ENCODE measurements around the gene THRAP3. TPM values are rescaled to one million over a fixed set of nuclear protein-coding genes. Genes with fewer than 3 reads are reported as not detected.

THRAP3 gene
- 45.8 and 69.0 TPM in 2 replicates for polyA plus RNA-seq (2011; rRNA removed)
- 55.4 and 73.8 TPM in 2 replicates for polyA minus RNA-seq (2011; rRNA and poly(A)+ RNA removed)

GRCh38 chr1:36223996-36224536, at the start of gene THRAP3:
TSS of gene THRAP3 (plus strand) at chr1:36224443. CDS start at chr1:36282564, 58,121 bp downstream.
- TF ChIP-seq CTCF (IDR thresholded peaks at IDR 0.05; ENCODE audit: insufficient read depth, low read depth, low read length) = no peak
- Histone ChIP-seq H3K27me3 (ENCODE audit: control insufficient read depth, insufficient read depth, low read length) (no peaks in the 10 kb centered on the region), H3K36me3 (ENCODE audit: control insufficient read depth, insufficient read depth, low read length) (peaks cover 5% of the 10 kb centered on the region; the same call in 1 of the 2 replicates), H3K4me3 (ENCODE audit: low read depth, low read length) (peak within 1 kb of the TSS; percentile 85)
- DNase-seq (ENCODE audit: low read depth) = peak; percentile 96
- CTCF ChIA-PET = interaction anchor here (0.7 to 3.2 kb wide), 13 partner anchors 14 to 127 kb away, joined by 3 to 18 read pairs (median 9); partner anchors contain the start of genes MAP7D1 and TRAPPC3
- POLR2A ChIA-PET = interaction anchor here (1.5 kb wide), 1 partner anchor 74 kb away, joined by 7 read pairs; the partner anchor contains the start of gene TRAPPC3

GRCh38 chr1:36174713-36175112, 49.5 kb upstream of the THRAP3 start:
- ChIA-PET POLR2A (no interaction called here), CTCF (interaction anchor here (1.3 kb wide), 1 partner anchor 13 kb away, joined by 5 read pairs; no protein-coding TSS in a partner anchor)
- no peak for DNase-seq (ENCODE audit: low read depth)
- Histone ChIP-seq H3K36me3 (ENCODE audit: control insufficient read depth, insufficient read depth, low read length) (peaks cover 59% of the 10 kb centered on the region), H3K27me3 (ENCODE audit: control insufficient read depth, insufficient read depth, low read length) (no peaks in the 10 kb centered on the region), H3K4me3 (ENCODE audit: low read depth, low read length) (no peak overlapping the region)
- no peak for TF ChIP-seq CTCF (IDR thresholded peaks at IDR 0.05; ENCODE audit: insufficient read depth, low read depth, low read length)

- peaks cover 65% of the 10 kb centered on the region for H3K36me3 ChIP-seq (ENCODE audit: control insufficient read depth, insufficient read depth, low read length)
- TF ChIP-seq CTCF (IDR thresholded peaks at IDR 0.05; ENCODE audit: insufficient read depth, low read depth, low read length) = no peak
- no peaks in the 10 kb centered on the region for H3K27me3 ChIP-seq (ENCODE audit: control insufficient read depth, insufficient read depth, low read length)
- DNase-seq (ENCODE audit: low read depth) = no peak
- ChIA-PET POLR2A (no interaction called here), CTCF (no interaction called here)
- no peak overlapping the region for H3K4me3 ChIP-seq (ENCODE audit: low read depth, low read length)
Observed at GRCh38 chr1:36175137-36176095, 48.8 kb upstream of the THRAP3 start.

GRCh38 chr1:36176106-36176949, 47.9 kb upstream of the THRAP3 start:
- no peak for TF ChIP-seq CTCF (IDR thresholded peaks at IDR 0.05; ENCODE audit: insufficient read depth, low read depth, low read length)
- ChIA-PET CTCF (interaction anchor here (1.0 kb wide), 1 partner anchor 12 kb away, joined by 4 read pairs; no protein-coding TSS in a partner anchor), POLR2A (no interaction called here)
- Histone ChIP-seq H3K36me3 (ENCODE audit: control insufficient read depth, insufficient read depth, low read length) (peaks cover 65% of the 10 kb centered on the region), H3K4me3 (ENCODE audit: low read depth, low read length) (no peak overlapping the region), H3K27me3 (ENCODE audit: control insufficient read depth, insufficient read depth, low read length) (no peaks in the 10 kb centered on the region)
- DNase-seq (ENCODE audit: low read depth) = no peak

Measured in BJ (cell line).